HG02678 (cell line): ENCODE results near the gene HEATR9.

Experiments used
- ATAC-seq: cut with Tn5 transposase; IDR thresholded peaks from one replicate; pipeline ENCODE4 v1.9.1; 2021; ENCODE audit warnings: mild to moderate bottlenecking, moderate library complexity; ENCODE audit not compliant: unreplicated experiment

Gene HEATR9

DNA sequence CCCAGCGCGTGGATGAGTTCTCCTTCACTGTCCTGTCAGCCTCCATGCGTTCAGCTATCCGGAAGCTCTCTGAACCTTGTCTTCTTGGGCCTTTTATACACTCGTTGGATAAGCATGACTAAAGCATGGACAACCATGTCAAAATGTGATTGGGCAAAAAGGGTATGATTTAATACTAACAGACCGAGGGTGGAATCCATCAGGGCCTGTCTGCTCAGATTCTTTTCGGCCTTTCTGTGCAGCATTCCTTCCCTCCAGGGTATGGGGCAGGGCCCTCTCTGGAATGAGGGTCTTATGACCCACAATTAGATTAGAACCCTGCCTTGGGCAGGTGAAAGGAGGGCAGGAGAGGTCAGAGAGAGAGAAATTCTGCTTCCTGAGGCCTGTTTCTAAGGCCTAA lies 25.5 kb upstream of the HEATR9 start:
- ATAC-seq, result no peak

GRCh38 chr17:35893751-35894150 lies 25.1 kb upstream of the HEATR9 start:
- ATAC-seq, result no peak

DNA sequence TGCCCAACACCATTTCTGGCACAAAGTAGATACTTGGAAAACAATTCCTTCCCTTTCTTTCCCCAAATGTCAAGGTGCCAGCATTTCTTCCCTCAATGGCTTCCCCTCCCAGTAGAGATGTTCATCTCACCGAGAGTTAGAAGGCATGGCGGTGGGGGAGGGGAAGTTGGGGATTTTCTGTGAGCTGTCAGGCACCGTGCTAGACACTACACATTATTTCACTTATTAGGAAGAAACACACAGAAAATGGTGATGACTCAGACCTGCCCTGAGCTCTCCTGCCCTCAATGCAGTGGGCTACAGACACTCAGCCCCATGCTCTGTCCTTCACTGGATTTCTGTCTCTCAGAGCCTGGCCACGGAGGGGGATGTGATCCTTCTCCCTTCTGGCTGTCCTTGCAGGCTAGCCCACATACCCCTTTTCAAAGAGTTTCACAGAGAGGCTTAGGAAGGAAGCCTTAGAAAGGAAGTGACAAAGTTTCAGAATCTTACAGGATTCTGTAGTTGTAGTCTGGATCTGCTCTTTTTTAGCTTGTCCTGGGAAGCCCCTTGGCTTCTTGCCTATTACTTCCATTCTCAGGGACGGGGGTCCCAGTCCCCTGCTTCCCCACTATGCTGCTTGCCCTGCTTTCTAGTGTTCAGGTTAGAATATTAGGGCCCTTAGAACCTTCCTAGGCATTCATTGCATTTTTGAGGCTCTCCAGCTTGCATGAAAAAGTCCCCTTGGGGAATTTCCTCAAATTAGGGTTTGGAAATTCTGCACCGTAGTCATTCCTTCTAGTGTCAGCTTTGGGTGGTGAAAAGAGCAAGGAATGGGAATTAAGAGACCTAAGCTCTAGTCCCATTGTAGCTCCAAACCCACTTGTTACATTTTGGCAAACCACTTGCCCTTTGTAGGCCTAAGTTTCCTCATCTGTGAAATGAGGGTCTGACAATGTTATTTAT lies 23.7 kb upstream of the HEATR9 start:
- no peak for ATAC-seq

GRCh38 chr17:35891269-35891668 lies 22.6 kb upstream of the HEATR9 start:
- no peak for ATAC-seq

- no peak for ATAC-seq
These were observed 22.1 kb upstream of the HEATR9 start for GRCh38 chr17:35890774-35891155.

DNA sequence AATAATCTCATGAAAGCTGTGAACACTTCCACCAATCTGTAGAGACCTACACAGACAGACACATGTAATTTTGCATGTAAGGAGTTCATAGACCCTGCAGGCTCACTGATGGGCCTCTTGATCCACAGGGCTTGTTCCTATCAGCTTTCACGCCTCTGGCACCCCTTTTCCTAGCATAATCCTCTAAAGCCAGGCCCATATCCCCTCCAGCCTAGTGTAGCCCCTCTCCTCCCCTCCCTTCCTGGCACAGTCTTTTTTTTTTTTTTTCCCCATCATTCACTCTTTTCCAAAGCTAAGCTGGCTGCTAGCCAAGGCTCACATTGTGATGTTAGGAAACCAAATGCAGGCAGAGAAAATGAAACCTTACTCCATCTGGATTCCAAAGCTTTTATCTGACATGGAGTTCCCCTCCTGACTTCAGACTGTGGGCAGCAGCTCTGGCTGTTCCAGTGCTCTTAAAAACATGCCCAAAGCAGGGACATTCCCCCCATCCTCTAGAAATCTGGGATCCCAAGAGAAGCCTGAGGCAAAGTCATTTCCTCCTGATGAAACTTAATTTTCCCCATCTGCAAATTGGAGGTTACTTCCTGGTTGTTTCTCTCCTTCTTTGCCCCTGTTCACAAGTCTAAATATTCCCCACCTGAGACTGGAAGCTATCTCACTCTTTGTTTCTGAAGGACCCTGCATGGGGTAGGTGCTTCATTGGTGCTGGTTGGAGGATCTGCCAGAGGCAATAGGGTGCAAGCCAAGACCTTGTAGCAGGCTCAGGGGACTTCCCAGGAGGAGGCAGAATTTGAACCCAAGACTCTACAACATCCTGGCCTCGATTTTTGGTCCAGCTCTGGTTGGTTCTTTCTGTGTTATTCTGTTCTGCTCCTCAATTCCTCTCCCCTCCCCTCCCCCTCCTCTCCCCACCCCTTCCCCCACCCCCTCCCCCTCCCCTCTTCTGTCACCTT lies 21.4 kb upstream of the HEATR9 start:
- ATAC-seq, result no peak

DNA sequence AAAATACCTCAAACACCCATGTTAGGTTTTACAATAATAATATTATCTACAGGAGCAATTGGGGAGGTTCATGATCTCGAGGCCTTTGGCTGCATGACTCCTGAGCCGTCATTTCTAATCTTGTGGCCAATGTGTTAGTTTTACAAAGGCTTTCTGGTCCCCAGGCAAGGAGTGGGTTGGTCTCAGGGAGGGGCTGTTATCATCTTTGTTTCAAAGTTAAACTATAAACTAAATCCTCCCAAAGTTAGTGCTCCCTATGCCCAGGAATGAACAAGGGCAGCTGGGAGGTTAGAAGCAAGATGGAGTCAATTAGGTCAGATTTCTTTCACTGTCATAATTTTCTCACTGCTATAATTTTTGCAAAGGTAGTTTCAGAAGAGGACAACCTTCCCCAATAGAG lies 20.6 kb upstream of the HEATR9 start:
- no peak for ATAC-seq

DNA sequence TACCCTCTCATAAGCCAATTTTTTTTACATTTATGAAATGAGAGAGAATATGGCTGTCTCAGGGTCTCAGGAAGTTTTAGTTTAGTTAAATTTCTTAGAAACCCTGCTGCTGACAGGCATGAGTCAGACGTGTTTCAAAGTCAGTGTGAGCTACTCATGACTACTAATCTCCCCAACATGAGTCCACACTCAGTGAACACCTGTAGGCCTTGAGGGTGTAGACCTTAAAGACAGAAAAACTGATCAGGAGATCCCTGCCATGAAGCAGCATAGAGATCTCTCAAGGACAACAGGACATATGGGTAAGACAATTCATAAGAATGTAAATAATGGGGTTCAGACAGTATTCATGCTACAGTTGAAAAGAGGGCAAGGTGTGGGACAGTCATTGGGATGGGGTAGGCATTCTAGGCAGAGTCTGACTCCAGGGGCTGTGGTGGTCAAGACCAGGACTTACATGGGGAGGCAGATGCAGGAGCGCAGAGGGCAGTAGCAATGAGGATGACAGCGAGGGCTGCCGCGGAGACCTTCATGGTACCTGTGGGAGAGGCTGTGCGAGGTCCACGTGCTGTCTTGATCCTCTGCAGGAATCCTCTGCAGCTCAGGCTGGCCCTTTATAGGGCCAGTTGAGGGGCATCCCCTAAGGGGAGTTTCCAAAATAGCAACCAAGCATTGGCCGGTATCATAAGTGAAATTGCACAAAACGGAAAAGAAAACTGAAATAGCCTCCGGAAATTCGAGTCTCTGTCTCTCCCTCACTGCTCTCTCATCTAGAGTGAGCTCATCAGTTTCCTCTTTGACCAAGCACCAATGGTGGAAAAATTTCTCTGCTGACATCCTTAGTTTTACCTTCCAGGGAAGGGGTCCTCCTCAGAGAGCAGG lies 11.3 kb upstream of the HEATR9 start, which contains the start of gene CCL5:
Gene CCL5, minus strand, starts transcription at position 588 of the 882 bp plus-strand sequence.
- ATAC-seq, result peak; percentile 94

DNA sequence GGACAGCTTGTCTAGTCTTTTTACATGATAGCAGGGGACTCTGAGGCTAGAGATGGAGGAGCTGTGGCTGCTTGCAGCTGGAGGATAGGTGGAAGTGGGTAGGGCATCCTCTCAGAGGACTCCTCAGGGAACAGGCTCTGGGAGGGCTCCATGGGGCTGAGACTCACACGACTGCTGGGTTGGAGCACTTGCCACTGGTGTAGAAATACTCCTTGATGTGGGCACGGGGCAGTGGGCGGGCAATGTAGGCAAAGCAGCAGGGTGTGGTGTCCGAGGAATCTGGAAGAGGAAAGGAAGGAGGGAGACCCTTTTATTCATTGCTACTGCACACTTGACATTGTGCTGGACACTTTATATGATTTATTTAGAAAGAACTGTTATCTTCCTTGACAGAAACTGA lies 9.7 kb upstream of the HEATR9 start:
- ATAC-seq, result no peak

GRCh38 chr17:35877345-35878029 lies 8.8 kb upstream of the HEATR9 start:
- ATAC-seq, result no peak

- ATAC-seq, result no peak
These were observed 7.8 kb upstream of the HEATR9 start for GRCh38 chr17:35876534-35876933.

- ATAC-seq, result no peak
These were observed 7.1 kb upstream of the HEATR9 start for GRCh38 chr17:35875800-35876139.

GRCh38 chr17:35875072-35875799 lies 6.5 kb upstream of the HEATR9 start:
- no peak for ATAC-seq

DNA sequence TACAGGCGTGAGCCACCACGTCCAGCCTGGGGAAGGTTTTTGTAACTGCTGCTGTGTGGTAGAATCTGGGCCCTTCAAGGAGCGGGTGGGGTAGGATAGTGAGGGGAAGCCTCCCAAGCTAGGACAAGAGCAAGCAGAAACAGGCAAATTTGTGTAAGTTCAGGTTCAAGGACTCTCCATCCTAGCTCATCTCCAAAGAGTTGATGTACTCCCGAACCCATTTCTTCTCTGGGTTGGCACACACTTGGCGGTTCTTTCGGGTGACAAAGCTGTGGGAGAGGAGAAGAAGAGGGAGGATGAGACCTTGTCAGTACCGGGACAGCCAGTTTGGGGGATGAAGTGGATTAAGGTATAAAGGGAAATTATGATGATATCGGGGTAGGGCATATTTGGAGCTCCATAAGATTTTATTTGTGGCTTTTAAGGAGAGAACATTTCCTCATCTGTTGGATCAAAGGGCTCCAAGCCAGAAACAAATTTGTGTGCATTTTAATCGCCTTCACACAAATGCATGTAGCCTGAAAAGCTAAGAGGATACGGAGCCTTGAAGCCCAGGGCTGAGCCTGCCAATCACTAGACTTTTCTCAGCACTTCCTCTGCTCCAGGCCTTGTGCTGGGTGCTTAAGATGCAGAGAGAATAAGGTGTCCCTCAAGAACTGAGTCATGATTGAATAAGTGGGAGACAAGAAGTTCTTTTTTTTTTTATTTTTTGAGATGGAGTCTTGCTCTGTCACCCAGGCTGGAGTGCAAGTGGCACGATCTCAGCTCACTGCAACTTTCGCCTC lies 3.7 kb upstream of the HEATR9 start:
- ATAC-seq, result no peak

DNA sequence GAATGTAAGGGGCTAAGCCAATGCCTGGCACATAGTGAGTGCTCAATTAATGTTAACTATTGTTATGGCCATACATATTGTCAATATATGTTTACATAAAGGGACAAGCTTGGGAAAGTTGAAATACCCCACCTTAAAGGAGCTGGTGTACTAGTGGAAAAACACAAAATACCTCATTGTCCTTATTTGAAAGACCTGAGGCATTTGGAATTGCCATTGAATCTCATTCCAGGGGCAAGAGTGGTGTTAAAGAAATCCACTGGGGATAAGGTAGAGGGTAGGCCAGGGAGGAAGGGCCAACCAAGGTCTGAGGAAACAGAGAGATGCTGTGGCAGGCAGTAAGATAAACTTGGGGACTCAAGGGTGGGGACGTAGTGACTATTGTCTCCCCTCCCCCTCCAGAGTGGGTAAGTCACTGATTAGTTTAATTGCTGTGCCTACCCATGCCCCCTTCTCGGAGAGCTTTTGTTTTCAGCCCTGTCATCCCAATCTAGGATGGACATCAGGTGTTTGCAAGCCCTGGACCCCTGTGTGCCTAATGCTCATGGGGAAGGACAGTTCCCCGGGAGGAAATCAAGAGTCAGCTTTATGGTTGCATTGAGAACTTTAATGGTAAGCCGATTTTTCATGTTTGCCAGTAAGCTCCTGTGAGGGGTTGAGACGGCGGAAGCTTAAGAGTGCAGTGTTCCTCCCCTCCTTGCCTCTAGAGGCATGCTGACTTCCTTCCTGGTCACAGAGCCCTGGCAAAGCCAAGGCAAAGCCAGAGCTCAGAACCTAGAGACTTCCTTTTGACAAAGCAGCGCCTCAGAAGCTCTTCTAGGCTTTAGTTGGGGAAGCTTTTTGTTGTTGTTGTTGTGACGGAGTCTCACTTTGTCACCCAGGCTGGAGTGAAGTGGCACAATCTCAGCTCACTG lies 2.5 kb upstream of the HEATR9 start:
- ATAC-seq, result no peak

GRCh38 chr17:35867574-35867973 lies 1.1 kb downstream of the HEATR9 start:
- no peak for ATAC-seq

GRCh38 chr17:35866341-35866950 lies 2.2 kb downstream of the HEATR9 start:
- no peak for ATAC-seq
